Transverse colon (tissue), 3 donors: ENCODE measurements around the gene MEF2D.

ENCODE experiments used
- POLR2A ChIP-seq: fragments of 450-650 bp; IDR thresholded peaks from one replicate; pipeline ENCODE4 v1.6.1; 2016; ENCODE audit warnings: antibody characterized with exemption, mild to moderate bottlenecking, moderate library complexity
- TF ChIP-seq, protein P1 (sequence below), 5 experiments: fragments of 200-600 bp in 3 of 5; fragments of 450-650 bp in 2 of 5; sonication (generic) in 3 of 5; IDR thresholded peaks; 1 replicate in 2 of 5; 2 replicates in 3 of 5; pipeline ENCODE4 v1.5.1; 2016 to 2017; ENCODE audit warnings: antibody characterized with exemption in 5 of 5, inconsistent platforms in 3 of 5, mild to moderate bottlenecking in 2 of 5, moderate library complexity in 1 of 5

- no peak for TF ChIP-seq POLR2A
- TF ChIP-seq, protein P1, sequence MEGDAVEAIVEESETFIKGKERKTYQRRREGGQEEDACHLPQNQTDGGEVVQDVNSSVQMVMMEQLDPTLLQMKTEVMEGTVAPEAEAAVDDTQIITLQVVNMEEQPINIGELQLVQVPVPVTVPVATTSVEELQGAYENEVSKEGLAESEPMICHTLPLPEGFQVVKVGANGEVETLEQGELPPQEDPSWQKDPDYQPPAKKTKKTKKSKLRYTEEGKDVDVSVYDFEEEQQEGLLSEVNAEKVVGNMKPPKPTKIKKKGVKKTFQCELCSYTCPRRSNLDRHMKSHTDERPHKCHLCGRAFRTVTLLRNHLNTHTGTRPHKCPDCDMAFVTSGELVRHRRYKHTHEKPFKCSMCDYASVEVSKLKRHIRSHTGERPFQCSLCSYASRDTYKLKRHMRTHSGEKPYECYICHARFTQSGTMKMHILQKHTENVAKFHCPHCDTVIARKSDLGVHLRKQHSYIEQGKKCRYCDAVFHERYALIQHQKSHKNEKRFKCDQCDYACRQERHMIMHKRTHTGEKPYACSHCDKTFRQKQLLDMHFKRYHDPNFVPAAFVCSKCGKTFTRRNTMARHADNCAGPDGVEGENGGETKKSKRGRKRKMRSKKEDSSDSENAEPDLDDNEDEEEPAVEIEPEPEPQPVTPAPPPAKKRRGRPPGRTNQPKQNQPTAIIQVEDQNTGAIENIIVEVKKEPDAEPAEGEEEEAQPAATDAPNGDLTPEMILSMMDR (IDR thresholded peaks at IDR 0.05): no peak
These were observed 7.8 kb upstream of the MEF2D start for GRCh38 chr1:156508205-156508954.
